ENCODE measurements around the gene IRAK2. TPM values are rescaled to one million over a fixed set of nuclear protein-coding genes. Genes with fewer than 3 reads are reported as not detected.

Gene IRAK2
- total and polyA plus RNA-seq, 12 donors: 2.1 to 8.7 (median 4.9) TPM

GRCh38 chr3:10280571-10280970 is 115.9 kb downstream of the IRAK2 start:
- intact Hi-C loops (cut with DNase I): no loop called here
- Histone ChIP-seq H3K27ac (no peak overlapping the region), H3K4me3 (no peak overlapping the region), H3K4me1 (replicated peaks in 1 of 2) (no peaks in the 10 kb centered on the region), H3K36me3 (replicated peaks in 1 of 2) (peaks cover 0 to 71% of the 10 kb centered on the region in 2 donors), H3K27me3 (no peaks in the 10 kb centered on the region), H3K9me3 (replicated peaks in 1 of 3) (no peaks in the 10 kb centered on the region)
- no peak for TF ChIP-seq CTCF (IDR thresholded peaks at IDR 0.05)
- TF ChIP-seq POLR2A (IDR thresholded peaks at IDR 0.05): no peak
- WGBS, 4 donors: 90 to 95% (median 93%) methylated on average over 5 to 6 of the region's 6 CpGs
- DNase-seq: no peak

GRCh38 chr3:10281951-10282350 is 117.2 kb downstream of the IRAK2 start:
- Histone ChIP-seq H3K27me3 (no peaks in the 10 kb centered on the region), H3K9me3 (replicated peaks in 1 of 3) (no peaks in the 10 kb centered on the region), H3K4me1 (replicated peaks in 1 of 2) (no peaks in the 10 kb centered on the region), H3K4me3 (no peak overlapping the region), H3K36me3 (replicated peaks in 1 of 2) (peaks cover 0 to 71% of the 10 kb centered on the region in 2 donors), H3K27ac (no peak overlapping the region)
- intact Hi-C loops (cut with DNase I): no loop called here
- no peak for TF ChIP-seq POLR2A (IDR thresholded peaks at IDR 0.05)
- no peak for TF ChIP-seq CTCF (IDR thresholded peaks at IDR 0.05)
- DNase-seq: peak in 1 of 7 donors; percentile 1
- 86 to 95% (median 92%) methylated on average over 5 of the region's 5 CpGs for WGBS, 4 donors

- Histone ChIP-seq H3K36me3 (replicated peaks in 1 of 2) (peaks cover 0 to 62% of the 10 kb centered on the region in 2 donors), H3K9me3 (replicated peaks in 1 of 3) (no peaks in the 10 kb centered on the region), H3K4me3 (no peak overlapping the region), H3K4me1 (replicated peaks in 1 of 2) (no peaks in the 10 kb centered on the region), H3K27me3 (no peaks in the 10 kb centered on the region), H3K27ac (no peak overlapping the region)
- WGBS, 4 donors: 73 to 91% (median 77%) methylated on average over 4 to 5 of the region's 5 CpGs
- TF ChIP-seq POLR2A (IDR thresholded peaks at IDR 0.05) (no peak), CTCF (IDR thresholded peaks at IDR 0.05) (no peak)
- intact Hi-C loops (cut with DNase I): no loop called here
- DNase-seq: peak in 3 of 7 donors; percentile 11 to 68 (median 13)
These were observed 118.9 kb downstream of the IRAK2 start for GRCh38 chr3:10283638-10284037.

GRCh38 chr3:10284496-10284895 is 119.8 kb downstream of the IRAK2 start:
- H3K27ac ChIP-seq: no peak overlapping the region
- H3K9me3 ChIP-seq (replicated peaks in 1 of 3): no peaks in the 10 kb centered on the region
- H3K27me3 ChIP-seq: no peaks in the 10 kb centered on the region
- no peaks in the 10 kb centered on the region for H3K4me1 ChIP-seq (replicated peaks in 1 of 2)
- no peak overlapping the region for H3K4me3 ChIP-seq
- TF ChIP-seq POLR2A (IDR thresholded peaks at IDR 0.05) (no peak), CTCF (IDR thresholded peaks at IDR 0.05) (no peak)
- peak in 2 of 7 donors; percentile 3 to 45 for DNase-seq
- WGBS, 4 donors: 76 to 88% (median 84%) methylated on average over 7 to 9 of the region's 9 CpGs
- H3K36me3 ChIP-seq (replicated peaks in 1 of 2): peaks cover 0 to 54% of the 10 kb centered on the region in 2 donors
- intact Hi-C loops (cut with DNase I): no loop called here
